Omental fat pad (tissue), 4 donors: ENCODE data around the gene ACAP2. TPM values are rescaled to one million over a fixed set of nuclear protein-coding genes. Genes with fewer than 3 reads are reported as not detected.
"Not testable (repeated sequence)": the region's sequence is repeated elsewhere in the genome, so short reads cannot be mapped to it uniquely, and the experiment has no call there.

Experiments
- ATAC-seq: fragments of 150-250 bp; one replicate; pipeline ENCODE4 v1.9.1; 2016; ENCODE audit warnings: mild to moderate bottlenecking, moderate library complexity; ENCODE audit not compliant: low FRiP score
- DNase-seq: peaks from one replicate; pipeline ENCODE4 v3.0.0-alpha.2; 2019; ENCODE audit warnings: low spot score
- total RNA-seq, 4 donors: library from RNA; depleted of rRNA; stranded (reverse); fragments of >200 nt; gene quantifications; one replicate each; pipeline ENCODE4 v1.1.0, GENCODE V29; 2016
- TF ChIP-seq, protein P1 (sequence below), 3 donors: fragments of 450-650 bp; IDR thresholded peaks; one replicate each; pipeline ENCODE4 v1.5.1; 2016 to 2017; ENCODE audit warnings: antibody characterized with exemption in 3 of 3, mild to moderate bottlenecking in 3 of 3, moderate library complexity in 2 of 3

ACAP2 gene
- total RNA-seq, 4 donors from 2014 or later, result 41.6 to 76.1 (median 44.5) TPM

DNA sequence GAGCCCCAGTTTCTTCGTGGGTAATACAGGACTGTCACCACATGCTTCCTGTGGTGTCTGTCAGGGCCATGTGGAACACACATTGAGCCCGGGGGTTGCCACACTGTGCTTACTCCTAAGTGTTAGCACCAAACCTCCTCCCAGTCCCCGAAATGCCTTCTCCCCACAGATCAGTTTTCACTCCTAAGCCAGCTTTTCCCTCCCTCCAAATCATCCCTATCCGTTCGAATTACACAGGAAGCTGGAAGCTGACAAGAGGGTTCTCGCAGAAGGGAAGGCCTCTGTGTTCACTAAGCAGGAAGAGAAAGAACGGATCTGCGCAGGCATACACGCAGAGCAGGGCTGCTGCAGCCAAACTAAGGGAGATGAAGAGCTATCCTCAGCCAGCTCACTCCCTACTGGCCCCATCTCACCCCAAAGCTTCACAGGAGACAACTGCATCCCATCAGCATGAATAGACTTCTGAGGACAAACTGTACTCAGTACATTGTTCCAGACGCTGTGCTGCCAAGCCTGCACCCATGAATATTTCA is 204.2 kb downstream of the ACAP2 start:
- DNase-seq (peak; percentile 20), ATAC-seq (peak; percentile 63)
- TF ChIP-seq, protein P1, sequence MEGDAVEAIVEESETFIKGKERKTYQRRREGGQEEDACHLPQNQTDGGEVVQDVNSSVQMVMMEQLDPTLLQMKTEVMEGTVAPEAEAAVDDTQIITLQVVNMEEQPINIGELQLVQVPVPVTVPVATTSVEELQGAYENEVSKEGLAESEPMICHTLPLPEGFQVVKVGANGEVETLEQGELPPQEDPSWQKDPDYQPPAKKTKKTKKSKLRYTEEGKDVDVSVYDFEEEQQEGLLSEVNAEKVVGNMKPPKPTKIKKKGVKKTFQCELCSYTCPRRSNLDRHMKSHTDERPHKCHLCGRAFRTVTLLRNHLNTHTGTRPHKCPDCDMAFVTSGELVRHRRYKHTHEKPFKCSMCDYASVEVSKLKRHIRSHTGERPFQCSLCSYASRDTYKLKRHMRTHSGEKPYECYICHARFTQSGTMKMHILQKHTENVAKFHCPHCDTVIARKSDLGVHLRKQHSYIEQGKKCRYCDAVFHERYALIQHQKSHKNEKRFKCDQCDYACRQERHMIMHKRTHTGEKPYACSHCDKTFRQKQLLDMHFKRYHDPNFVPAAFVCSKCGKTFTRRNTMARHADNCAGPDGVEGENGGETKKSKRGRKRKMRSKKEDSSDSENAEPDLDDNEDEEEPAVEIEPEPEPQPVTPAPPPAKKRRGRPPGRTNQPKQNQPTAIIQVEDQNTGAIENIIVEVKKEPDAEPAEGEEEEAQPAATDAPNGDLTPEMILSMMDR (IDR thresholded peaks at IDR 0.05), result no peak

DNA sequence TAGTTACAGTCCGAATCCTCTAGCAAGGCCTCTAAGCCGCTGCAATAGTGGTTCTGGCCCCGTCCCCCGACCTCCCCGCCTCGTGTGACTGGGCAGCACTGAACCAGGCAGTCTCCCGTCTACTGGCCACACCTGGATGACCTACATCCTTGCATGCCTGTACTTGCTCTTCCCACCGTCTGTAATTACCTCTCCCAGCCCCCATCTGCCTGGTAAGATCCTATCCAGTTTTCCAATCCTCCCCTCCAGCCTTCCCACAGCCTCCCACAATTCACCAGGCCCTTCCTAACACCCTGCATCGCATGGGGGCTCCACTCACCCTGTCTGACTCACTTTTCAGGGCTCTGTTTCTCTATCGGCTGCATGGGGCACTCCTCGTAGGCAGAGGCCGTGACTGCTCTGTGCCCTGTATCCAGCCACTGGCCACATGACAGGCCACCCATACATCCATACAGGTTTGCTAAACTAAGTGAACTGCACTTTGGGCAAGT is 204.7 kb downstream of the ACAP2 start:
- TF ChIP-seq, protein P1 (IDR thresholded peaks at IDR 0.05), result no peak
- ATAC-seq (no peak), DNase-seq (peak; percentile 18)

DNA sequence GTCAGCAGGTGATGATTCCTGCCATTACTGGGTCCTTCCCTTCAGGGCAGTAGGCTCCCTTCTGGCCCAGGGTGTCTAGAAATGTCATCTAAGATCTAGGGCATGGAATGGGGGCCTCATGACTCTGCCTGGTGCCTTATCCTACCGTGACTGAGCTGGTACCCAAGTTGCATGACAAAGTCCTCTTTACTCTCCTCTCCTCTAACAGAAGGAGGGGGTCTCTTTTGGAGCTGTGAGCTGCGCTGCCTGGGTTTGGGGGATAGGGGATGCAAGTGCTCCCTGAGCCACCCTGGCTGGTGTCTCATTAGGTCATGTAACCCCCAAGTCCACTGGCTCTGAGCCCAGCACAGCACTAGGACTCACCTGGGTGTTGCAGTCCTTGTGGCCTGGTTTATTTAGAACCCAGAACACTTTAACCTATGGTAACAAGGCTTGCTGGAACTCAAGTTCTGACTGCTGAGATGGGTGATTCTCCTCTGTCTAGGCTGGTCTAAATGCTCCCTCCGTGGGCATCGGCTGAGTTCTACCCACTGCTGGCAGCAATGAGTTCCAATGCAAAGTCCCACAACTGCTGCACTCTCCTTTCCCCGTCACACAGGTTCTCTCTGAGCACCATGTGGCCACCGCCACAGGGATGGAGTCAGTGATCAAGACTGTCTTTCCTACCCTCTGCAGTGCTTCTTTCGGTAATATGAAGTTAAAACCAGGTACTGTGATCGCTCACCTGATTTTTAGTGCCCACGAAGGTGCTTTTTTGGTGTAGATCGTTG is 205.8 kb downstream of the ACAP2 start:
- DNase-seq (peak; percentile 17), ATAC-seq (no peak)
- TF ChIP-seq, protein P1 (IDR thresholded peaks at IDR 0.05), result no peak

DNA sequence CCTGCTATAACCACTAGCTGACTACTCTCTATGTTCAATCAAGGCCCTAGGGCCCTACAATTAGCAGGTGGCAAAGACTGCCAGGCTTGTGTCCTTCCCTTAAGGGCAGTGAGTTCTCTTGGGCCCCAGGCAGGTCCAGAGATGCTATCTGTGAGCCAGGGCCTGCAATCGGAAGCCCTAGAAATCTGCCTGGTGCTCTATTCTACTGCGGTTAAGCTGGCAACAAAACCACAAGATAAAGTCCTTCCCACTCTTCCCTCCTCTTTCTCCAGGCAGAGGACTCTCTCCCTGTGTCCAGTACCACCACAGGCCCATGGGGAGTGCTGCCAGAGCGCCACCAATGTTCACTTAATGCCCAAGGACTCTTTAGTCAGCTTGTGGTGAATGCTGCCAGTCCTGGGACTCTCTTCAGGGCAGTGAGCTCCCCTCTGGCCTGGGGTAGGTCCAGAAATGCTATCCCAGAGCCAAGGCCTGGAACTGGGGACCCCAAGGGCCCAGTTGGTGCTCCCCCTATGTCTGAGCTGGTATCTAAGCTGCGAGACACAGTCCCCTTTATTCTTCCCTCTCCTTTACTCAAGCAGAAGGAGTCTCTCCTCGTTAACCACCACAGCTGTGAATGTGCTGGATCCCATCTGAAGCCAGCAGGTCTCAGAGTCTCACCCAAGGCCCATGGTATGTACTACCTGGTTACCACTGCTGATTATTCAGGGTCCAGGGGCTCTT is 206.6 kb downstream of the ACAP2 start:
- ATAC-seq, result no peak

DNA sequence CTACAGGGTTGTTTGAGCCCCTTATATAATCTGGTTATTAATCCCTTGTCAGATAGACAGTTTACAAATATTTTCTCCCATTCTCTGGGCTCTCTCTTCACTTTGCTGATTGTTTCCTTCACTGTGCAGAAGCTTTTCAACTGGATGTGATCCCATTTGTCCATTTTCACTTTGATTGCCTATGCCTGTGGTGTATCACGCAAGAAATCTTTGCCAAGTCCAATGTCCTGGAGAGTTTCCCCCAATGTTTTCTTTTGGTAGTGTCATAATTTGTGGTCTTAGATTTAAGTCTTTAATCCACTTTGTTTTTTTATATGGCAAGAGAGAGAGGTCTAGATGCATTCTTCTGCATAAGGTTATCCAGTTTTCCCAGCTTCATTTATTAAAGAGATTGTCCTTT is 212.6 kb downstream of the ACAP2 start:
- no peak for ATAC-seq
- no peak for DNase-seq
- TF ChIP-seq, protein P1 (IDR thresholded peaks at IDR 0.05), result no peak

More for the DNA sequence above, 206.6 kb downstream of the ACAP2 start:
- DNase-seq, result peak; percentile 4
- TF ChIP-seq, protein P1 (IDR thresholded peaks at IDR 0.05), result no peak

DNA sequence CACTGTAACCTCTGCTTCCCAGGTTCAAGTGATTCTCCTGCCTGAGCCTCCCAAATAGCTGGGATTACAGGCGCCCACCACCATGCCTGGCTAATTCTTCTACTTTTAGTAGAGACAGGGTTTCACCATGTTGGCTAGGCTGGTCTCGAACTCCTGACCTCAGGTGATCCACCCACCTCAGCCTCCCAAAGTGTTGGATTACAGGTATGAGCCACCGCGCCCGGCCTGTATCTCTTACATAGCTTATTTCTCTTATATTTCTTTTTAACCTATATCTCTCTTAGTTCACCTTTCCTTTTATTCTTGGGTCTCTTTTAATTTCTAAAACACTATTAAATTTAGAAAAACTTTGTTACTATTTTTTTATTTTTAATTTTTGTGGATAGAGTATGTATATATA is 213.9 kb downstream of the ACAP2 start:
- peak; percentile 4 for DNase-seq

DNA sequence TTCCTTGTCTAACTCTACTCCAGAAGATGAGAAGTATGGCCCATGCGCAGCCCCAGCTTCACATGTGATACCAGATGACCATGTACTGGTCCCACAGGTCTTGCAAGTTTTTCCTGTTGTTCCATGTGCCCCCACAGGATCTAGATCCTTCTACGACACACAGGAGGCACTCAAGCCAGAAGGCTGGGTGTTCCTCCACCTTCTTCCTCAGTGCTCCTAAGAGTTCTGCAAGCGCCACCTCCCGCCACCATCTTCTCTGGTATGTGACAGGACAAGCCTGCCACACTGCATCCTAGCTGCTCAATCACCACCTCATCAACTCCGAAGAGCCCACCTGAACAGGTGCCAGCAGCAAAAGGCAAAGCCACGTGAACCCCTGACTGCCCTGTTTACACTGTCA is 214.9 kb downstream of the ACAP2 start:
- TF ChIP-seq, protein P1 (IDR thresholded peaks at IDR 0.05), result no peak
- no peak for ATAC-seq
- DNase-seq, result no peak

More for the DNA sequence above, 213.9 kb downstream of the ACAP2 start:
- ATAC-seq, result not testable (repeated sequence)
